ENCODE data around the gene TBC1D9.

Gene TBC1D9

GRCh38 chr4:140719686-140720085 is 36.5 kb downstream of the TBC1D9 start:
- DNase-seq = no peak

- DNase-seq = no peak
Observed at GRCh38 chr4:140719022-140719421, 37.2 kb downstream of the TBC1D9 start.

- no peak for DNase-seq
Observed at GRCh38 chr4:140718241-140718952, 37.8 kb downstream of the TBC1D9 start.

- no peak for DNase-seq
Observed at GRCh38 chr4:140717313-140717712, 38.9 kb downstream of the TBC1D9 start.

GRCh38 chr4:140715119-140715518 is 41.1 kb downstream of the TBC1D9 start:
- DNase-seq = no peak

GRCh38 chr4:140711910-140712309 is 44.3 kb downstream of the TBC1D9 start:
- DNase-seq = no peak

- DNase-seq = no peak
Observed at GRCh38 chr4:140710908-140711622, 45.1 kb downstream of the TBC1D9 start.

- DNase-seq = no peak
Observed at GRCh38 chr4:140707325-140707724, 48.9 kb downstream of the TBC1D9 start.

- no peak for DNase-seq
Observed at GRCh38 chr4:140706665-140707064, 49.5 kb downstream of the TBC1D9 start.

- no peak for DNase-seq
Observed at GRCh38 chr4:140706276-140706625, 49.9 kb downstream of the TBC1D9 start.

- DNase-seq = no peak
Observed at GRCh38 chr4:140705625-140706275, 50.4 kb downstream of the TBC1D9 start.

- no peak for DNase-seq
Observed at GRCh38 chr4:140704964-140705363, 51.2 kb downstream of the TBC1D9 start.

GRCh38 chr4:140704392-140704960 is 51.7 kb downstream of the TBC1D9 start:
- no peak for DNase-seq

GRCh38 chr4:140703463-140703862 is 52.7 kb downstream of the TBC1D9 start:
- no peak for DNase-seq

GRCh38 chr4:140702096-140702757 is 54.0 kb downstream of the TBC1D9 start:
- DNase-seq = no peak

- DNase-seq = no peak
Observed at GRCh38 chr4:140701071-140701470, 55.1 kb downstream of the TBC1D9 start.

GRCh38 chr4:140697709-140698560 is 58.2 kb downstream of the TBC1D9 start:
- no peak for DNase-seq

GRCh38 chr4:140695483-140695882 is 60.7 kb downstream of the TBC1D9 start:
- DNase-seq = no peak

- DNase-seq = no peak
Observed at GRCh38 chr4:140693562-140693961, 62.6 kb downstream of the TBC1D9 start.

- no peak for DNase-seq
Observed at GRCh38 chr4:140691369-140691768, 64.8 kb downstream of the TBC1D9 start.

- DNase-seq = no peak
Observed at GRCh38 chr4:140690093-140690492, 66.1 kb downstream of the TBC1D9 start.

GRCh38 chr4:140689623-140690022 is 66.6 kb downstream of the TBC1D9 start:
- no peak for DNase-seq
